ENCODE results near the gene ABTB2.

ABTB2 gene

GRCh38 chr11:34271727-34272126 is 86.1 kb downstream of the ABTB2 start:
- no peak for TF ChIP-seq CTCF (IDR thresholded peaks at IDR 0.05; ENCODE audit: low read depth, low read length, missing control alignments)
- no peak overlapping the region for H3K4me3 ChIP-seq (replicated peaks; ENCODE audit: low read depth, low read length)
- no peak for DNase-seq (ENCODE audit: extremely low read depth, low read depth)

- no peak overlapping the region for H3K4me3 ChIP-seq (replicated peaks; ENCODE audit: low read depth, low read length)
- DNase-seq (ENCODE audit: extremely low read depth, low read depth), result no peak
- no peak for TF ChIP-seq CTCF (IDR thresholded peaks at IDR 0.05; ENCODE audit: low read depth, low read length, missing control alignments)
These were observed 87.1 kb downstream of the ABTB2 start for GRCh38 chr11:34270711-34271110.

DNA sequence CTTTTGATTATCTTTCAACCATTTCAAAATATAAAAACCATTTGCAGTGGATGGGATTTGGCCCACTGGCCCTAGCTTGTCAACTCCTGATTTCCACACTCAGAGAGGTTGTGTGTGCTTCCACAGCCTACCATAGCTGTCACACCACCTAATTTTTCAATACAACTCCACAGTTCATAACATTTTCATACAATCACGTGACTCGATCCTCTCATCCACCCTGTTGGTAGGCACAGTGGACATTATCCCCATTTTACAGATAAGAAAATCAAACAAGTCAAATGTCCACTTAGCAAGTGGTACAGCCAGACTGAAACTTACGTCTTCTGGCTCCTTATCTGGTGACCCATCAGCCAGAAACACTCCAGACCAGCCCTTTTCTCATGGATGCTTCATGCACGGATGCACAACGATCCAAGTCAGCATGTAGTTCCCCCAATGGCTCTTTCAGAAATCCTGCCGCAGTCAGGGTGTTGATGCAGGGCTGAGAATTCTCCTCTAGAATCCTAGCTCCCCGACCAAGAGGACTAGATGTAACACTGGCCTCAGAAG is 88.0 kb downstream of the ABTB2 start:
- no peak for TF ChIP-seq CTCF (IDR thresholded peaks at IDR 0.05; ENCODE audit: low read depth, low read length, missing control alignments)
- no peak for DNase-seq (ENCODE audit: extremely low read depth, low read depth)
- H3K4me3 ChIP-seq (replicated peaks; ENCODE audit: low read depth, low read length), result no peak overlapping the region

DNA sequence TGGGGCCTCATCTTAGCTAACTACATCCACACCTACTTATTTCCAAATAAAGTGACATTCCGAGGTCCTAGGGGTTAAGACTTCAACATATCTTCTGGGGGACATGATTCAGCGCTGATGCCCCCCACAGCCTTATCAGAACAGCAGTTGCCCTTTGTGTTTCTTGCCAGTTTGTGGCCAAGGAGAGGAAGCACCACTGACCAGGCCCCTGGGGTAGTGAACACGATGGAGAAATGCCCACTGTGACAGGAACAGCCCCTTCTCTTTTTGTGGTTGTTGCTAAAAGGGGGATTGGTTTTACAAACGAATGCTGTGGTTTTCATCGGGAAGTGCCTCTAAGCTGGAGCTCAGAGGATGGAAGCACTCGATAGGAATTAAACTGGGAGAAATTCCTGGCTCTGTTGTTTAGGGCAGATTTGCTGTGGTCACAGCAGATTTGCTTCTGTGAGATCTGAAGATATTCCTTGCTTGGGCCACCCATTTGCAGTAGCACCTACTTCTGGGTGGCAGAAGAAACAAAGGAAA is 88.8 kb downstream of the ABTB2 start:
- no peak for TF ChIP-seq CTCF (IDR thresholded peaks at IDR 0.05; ENCODE audit: low read depth, low read length, missing control alignments)
- DNase-seq (ENCODE audit: extremely low read depth, low read depth), result no peak

GRCh38 chr11:34267417-34267816 is 90.4 kb downstream of the ABTB2 start:
- no peak overlapping the region for H3K4me3 ChIP-seq (replicated peaks; ENCODE audit: low read depth, low read length)
- TF ChIP-seq CTCF (IDR thresholded peaks at IDR 0.05; ENCODE audit: low read depth, low read length, missing control alignments), result no peak
- no peak for DNase-seq (ENCODE audit: extremely low read depth, low read depth)

More for the DNA sequence above, 88.8 kb downstream of the ABTB2 start:
- no peak overlapping the region for H3K4me3 ChIP-seq (replicated peaks; ENCODE audit: low read depth, low read length)

- no peak for DNase-seq (ENCODE audit: extremely low read depth, low read depth)
- H3K4me3 ChIP-seq (replicated peaks; ENCODE audit: low read depth, low read length), result no peak overlapping the region
- no peak for TF ChIP-seq CTCF (IDR thresholded peaks at IDR 0.05; ENCODE audit: low read depth, low read length, missing control alignments)
These were observed 90.8 kb downstream of the ABTB2 start for GRCh38 chr11:34267013-34267412.

Measured in HFF-Myc (cell line).